Liver (tissue), 9 donors: ENCODE results near the gene CALHM5. TPM values are rescaled to one million over a fixed set of nuclear protein-coding genes. Genes with fewer than 3 reads are reported as not detected.

Experiments
- DNase-seq: peaks from one replicate; pipeline ENCODE4 v3.0.0-alpha.2; 2017; ENCODE audit warnings: low spot score
- H3K27ac ChIP-seq, 2 donors: one replicate each; pipeline ENCODE4 v1.7.0; 2013; ENCODE audit warnings: inconsistent platforms in 2 of 2, low read length in 2 of 2, control low read depth in 1 of 2, low read depth in 1 of 2, mild to moderate bottlenecking in 1 of 2
- H3K27me3 ChIP-seq, 4 donors: one replicate each; pipeline versions ENCODE4 v1.6.1 to v1.7.0; 2013; ENCODE audit warnings: low read length in 3 of 4, inconsistent platforms in 1 of 4, mild to moderate bottlenecking in 1 of 4, moderate library complexity in 1 of 4; ENCODE audit not compliant: control insufficient read depth in 4 of 4, insufficient read depth in 4 of 4
- H3K36me3 ChIP-seq, 4 donors: one replicate each; pipeline versions ENCODE4 v1.6.1 to v1.7.0; 2013; ENCODE audit warnings: low read length in 3 of 4, mild to moderate bottlenecking in 3 of 4, low read depth in 1 of 4, moderate library complexity in 1 of 4; ENCODE audit not compliant: control insufficient read depth in 4 of 4, insufficient read depth in 3 of 4
- H3K4me1 ChIP-seq, 4 donors: one replicate each; pipeline versions ENCODE4 v1.6.1 to v1.7.0; 2013; ENCODE audit warnings: low read length in 3 of 4, mild to moderate bottlenecking in 3 of 4, moderate library complexity in 1 of 4; ENCODE audit not compliant: control insufficient read depth in 4 of 4, insufficient read depth in 4 of 4
- H3K4me3 ChIP-seq, 3 donors: one replicate each; pipeline versions ENCODE4 v1.6.1 to v1.7.0; 2013; ENCODE audit warnings: low read length in 3 of 3, control low read depth in 1 of 3, low read depth in 1 of 3, mild to moderate bottlenecking in 1 of 3
- H3K9ac ChIP-seq, 2 donors: one replicate each; pipeline ENCODE4 v1.7.0; 2013; ENCODE audit warnings: low read length in 2 of 2, mild to moderate bottlenecking in 2 of 2, moderate library complexity in 2 of 2, control low read depth in 1 of 2, low read depth in 1 of 2
- H3K9me3 ChIP-seq, 4 donors: one replicate each; pipeline versions ENCODE4 v1.6.1 to v1.7.0; 2013; ENCODE audit warnings: low read length in 3 of 4; ENCODE audit not compliant: control insufficient read depth in 4 of 4
- ATF3 ChIP-seq: IDR thresholded peaks from 2 replicates; pipeline ENCODE4 v1.6.1; 2016; ENCODE audit warnings: antibody characterized with exemption
- CTCF ChIP-seq: fragments of 150-350 bp; IDR thresholded peaks from 2 replicates; pipeline ENCODE4 v1.5.1; 2017; ENCODE audit warnings: improper control_type of control experiment, low read depth, low read length; ENCODE audit not compliant: missing input control
- EGR1 ChIP-seq, 2 donors: IDR thresholded peaks; 2 replicates each; pipeline ENCODE4 v1.6.1; 2016 to 2018; ENCODE audit warnings: antibody characterized with exemption in 2 of 2, low read depth in 2 of 2
- FOXA1 ChIP-seq: IDR thresholded peaks from 2 replicates; pipeline ENCODE4 v1.6.1; 2016; ENCODE audit warnings: antibody characterized with exemption
- FOXA2 ChIP-seq: IDR thresholded peaks from 2 replicates; pipeline ENCODE4 v1.6.1; 2016; ENCODE audit warnings: antibody characterized with exemption
- GABPA ChIP-seq, 2 donors: IDR thresholded peaks in 1 of 2; conservative IDR thresholded peaks in 1 of 2; 2 replicates each; pipeline ENCODE4 v1.6.1; 2016; ENCODE audit warnings: antibody characterized with exemption in 2 of 2, mild to moderate bottlenecking in 1 of 2, moderate library complexity in 1 of 2
- HNF4A ChIP-seq, 2 donors: conservative IDR thresholded peaks; 2 replicates each; pipeline ENCODE4 v1.6.1; 2016; ENCODE audit warnings: antibody characterized with exemption in 2 of 2, mild to moderate bottlenecking in 2 of 2
- HNF4G ChIP-seq: IDR thresholded peaks from 2 replicates; pipeline ENCODE4 v1.6.1; 2016; ENCODE audit warnings: antibody characterized with exemption
- JUND ChIP-seq, 2 donors: IDR thresholded peaks; 2 replicates each; pipeline ENCODE4 v1.6.1; 2016; ENCODE audit warnings: antibody characterized with exemption in 2 of 2
- MAX ChIP-seq: IDR thresholded peaks from 2 replicates; pipeline ENCODE4 v1.6.1; 2016; ENCODE audit warnings: antibody characterized with exemption
- NR2F2 ChIP-seq: IDR thresholded peaks from 2 replicates; pipeline ENCODE4 v1.6.1; 2016; ENCODE audit warnings: antibody characterized with exemption
- RAD21 ChIP-seq, 2 donors: IDR thresholded peaks; 2 replicates each; pipeline ENCODE4 v1.6.1; 2016; ENCODE audit warnings: antibody characterized with exemption in 2 of 2, mild to moderate bottlenecking in 2 of 2
- REST ChIP-seq: IDR thresholded peaks from 2 replicates; pipeline ENCODE4 v1.6.1; 2016; ENCODE audit warnings: antibody characterized with exemption, mild to moderate bottlenecking
- RXRA ChIP-seq, 2 donors: IDR thresholded peaks; 2 replicates each; pipeline ENCODE4 v1.6.1; 2017 to 2018; ENCODE audit warnings: antibody characterized with exemption in 2 of 2, mild to moderate bottlenecking in 1 of 2
- SP1 ChIP-seq: IDR thresholded peaks from 2 replicates; pipeline ENCODE4 v1.6.1; 2018; ENCODE audit warnings: antibody characterized with exemption, mild to moderate bottlenecking
- TAF1 ChIP-seq: conservative IDR thresholded peaks from 2 replicates; pipeline ENCODE4 v1.6.1; 2016; ENCODE audit warnings: antibody characterized with exemption, mild to moderate bottlenecking
- YY1 ChIP-seq: IDR thresholded peaks from 2 replicates; pipeline ENCODE4 v1.6.1; 2016; ENCODE audit warnings: antibody characterized with exemption, mild to moderate bottlenecking
- ZBTB33 ChIP-seq: IDR thresholded peaks from 2 replicates; pipeline ENCODE4 v1.6.1; 2016; ENCODE audit warnings: antibody characterized with exemption
- WGBS: extraction: QIAGEN DNeasy Blood & Tissue Kit; methylation state at CpG from one replicate; pipeline ENCODE4 v1.1.7; 2013; 5-methylcytosine and 5-hydroxymethylcytosine counted together
- polyA plus RNA-seq, 2 donors: library from polyadenylated mRNA; stranded (reverse) in 1 of 2; unstranded in 1 of 2; fragments of 200-250 nt in 1 of 2; fragments of >200 nt in 1 of 2; fragmentation: Nextera tagmentation in 1 of 2; extraction: Ambion mirVana in 1 of 2; gene quantifications; one replicate each; pipeline versions ENCODE4 v1.2.1 to v1.2.3, GENCODE V29; 2013 to 2015
- total RNA-seq, 2 donors: library from RNA; depleted of rRNA; stranded (reverse); fragments of >200 nt; gene quantifications; one replicate each; pipeline ENCODE4 v1.2.3, GENCODE V29; 2014
- donor health status: healthy.
- donor health status: healthy.
- donor health status: healthy.
- donor health status: healthy.
- donor health status: healthy.

Gene CALHM5
- total and polyA plus RNA-seq, 4 donors = 0.07 to 0.59 (median 0.45) TPM

- TF ChIP-seq RAD21 (IDR thresholded peaks at IDR 0.05) (no peak), REST (no peak), ZBTB33 (no peak), RXRA (IDR thresholded peaks at IDR 0.05) (no peak), YY1 (no peak), EGR1 (IDR thresholded peaks at IDR 0.05; ENCODE audit: low read depth in 2 of 2) (no peak), HNF4G (no peak), HNF4A (conservative IDR thresholded peaks at IDR 0.05) (no peak), JUND (IDR thresholded peaks at IDR 0.05) (no peak), CTCF (no peak), MAX (no peak), FOXA1 (no peak), TAF1 (no peak), NR2F2 (no peak), ATF3 (no peak), FOXA2 (no peak), GABPA (IDR thresholded peaks at IDR 0.05 in 1 of 2, conservative IDR thresholded peaks at IDR 0.05 in 1 of 2) (no peak), SP1 (no peak)
- peak overlapping the region; percentile 96 to 98 for H3K9ac ChIP-seq
- DNase-seq = no peak
- peak overlapping the region; percentile 83 to 87 for H3K27ac ChIP-seq
- no peaks in the 10 kb centered on the region for H3K9me3 ChIP-seq
- peaks cover 0 to 2% (median under 1%) of the 10 kb centered on the region in 4 donors for H3K36me3 ChIP-seq
- WGBS = 0% methylated on average over 12 of the region's 12 CpGs
- H3K4me1 ChIP-seq = peaks cover 0 to 19% (median 16%) of the 10 kb centered on the region in 4 donors
- no peaks in the 10 kb centered on the region for H3K27me3 ChIP-seq
- peak overlapping the region; percentile 72 to 99 (median 96) for H3K4me3 ChIP-seq
Observed at GRCh38 chr6:116571683-116572000, 60.2 kb downstream of the CALHM5 start.
